ENCODE data around the gene KRT15.

The KRT15 gene

DNA sequence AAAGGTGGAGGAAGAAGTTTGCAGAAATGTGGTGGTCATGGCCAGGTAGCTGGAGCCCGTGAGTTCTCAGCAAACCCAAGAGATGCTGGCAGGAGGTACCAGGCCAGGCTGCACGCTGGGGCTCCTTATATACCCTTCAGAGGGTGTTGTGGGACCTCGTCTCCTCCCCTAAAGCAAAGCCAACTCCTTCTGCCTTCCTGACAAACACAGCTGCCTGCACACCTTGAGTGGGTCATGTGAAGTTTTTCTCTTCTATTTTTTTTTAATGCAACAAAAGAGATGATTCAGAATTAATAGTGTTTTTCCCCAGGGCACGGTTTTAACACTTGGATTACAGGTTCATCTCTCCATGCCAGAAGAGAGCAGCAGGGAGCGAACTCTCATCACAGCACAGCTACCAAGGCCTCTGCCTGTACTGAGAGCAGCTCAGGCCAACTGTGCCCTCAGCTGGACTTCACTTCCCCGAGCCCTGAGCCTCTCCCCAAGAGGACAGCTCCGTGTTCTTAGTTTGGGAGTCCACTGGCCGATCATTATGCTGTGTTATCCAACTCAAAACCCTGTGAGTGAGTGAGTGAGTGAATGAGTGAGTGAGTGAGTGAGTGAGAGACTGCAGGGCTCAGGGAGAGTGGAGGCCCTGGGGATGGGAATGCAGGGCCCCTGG, at the start of gene KRT15:
TSS of gene KRT15 (minus strand) at position 102 of the 661 bp plus-strand sequence. CDS start at position 39, 63 bp downstream.
- Histone ChIP-seq H3K36me3 (ENCODE audit: control insufficient read depth, insufficient read depth, low read length) (peaks cover 15% of the 10 kb centered on the region), H3K9ac (ENCODE audit: low read depth, low read length) (no peak within 1 kb of the TSS), H3K4me3 (ENCODE audit: low read depth, low read length) (no peak within 1 kb of the TSS), H3K27me3 (ENCODE audit: control insufficient read depth, insufficient read depth, low read length) (no peaks in the 10 kb centered on the region), H3K4me1 (ENCODE audit: control insufficient read depth, insufficient read depth, low read length) (peaks cover 15% of the 10 kb centered on the region), H3K27ac (ENCODE audit: low read depth, low read length) (no peak within 1 kb of the TSS), H3K9me3 (ENCODE audit: control insufficient read depth, insufficient read depth, low read length) (no peaks in the 10 kb centered on the region)

- no peak overlapping the region for H3K27ac ChIP-seq (ENCODE audit: low read depth, low read length)
- H3K4me3 ChIP-seq (ENCODE audit: low read depth, low read length): no peak overlapping the region
- no peaks in the 10 kb centered on the region for H3K4me1 ChIP-seq (ENCODE audit: control insufficient read depth, insufficient read depth, low read length)
- no peaks in the 10 kb centered on the region; the same call in 1 of the 2 replicates for H3K27me3 ChIP-seq (ENCODE audit: control insufficient read depth, insufficient read depth, low read length)
- no peaks in the 10 kb centered on the region for H3K9me3 ChIP-seq (ENCODE audit: control insufficient read depth, insufficient read depth, low read length)
- H3K9ac ChIP-seq (ENCODE audit: low read depth, low read length): no peak overlapping the region
- no peaks in the 10 kb centered on the region for H3K36me3 ChIP-seq (ENCODE audit: control insufficient read depth, insufficient read depth, low read length)
These were observed 48.6 kb upstream of the KRT15 start for GRCh38 chr17:41567317-41567716.

DNA sequence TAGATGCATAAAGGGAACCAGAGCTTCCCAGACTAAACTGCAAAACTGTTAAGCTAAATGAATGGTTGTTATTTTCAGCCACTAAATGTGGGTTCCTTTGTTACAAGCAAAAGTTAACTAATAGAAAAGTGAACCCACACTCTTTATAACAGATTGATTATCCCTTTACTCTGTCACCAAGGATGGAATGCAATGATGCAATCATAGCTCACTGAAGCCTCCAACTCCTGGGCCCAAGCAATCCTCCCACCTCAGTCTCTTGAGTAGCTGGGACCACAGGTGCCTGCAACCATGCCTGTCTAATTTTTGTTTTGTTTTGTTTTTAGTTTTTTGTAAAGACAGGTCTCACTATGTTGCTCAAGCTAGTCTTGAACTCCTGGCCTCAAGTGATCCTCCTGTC, 46.6 kb upstream of the KRT15 start:
- Histone ChIP-seq H3K27ac (ENCODE audit: low read depth, low read length) (no peak overlapping the region), H3K9ac (ENCODE audit: low read depth, low read length) (no peak overlapping the region), H3K4me3 (ENCODE audit: low read depth, low read length) (no peak overlapping the region), H3K4me1 (ENCODE audit: control insufficient read depth, insufficient read depth, low read length) (no peaks in the 10 kb centered on the region), H3K27me3 (ENCODE audit: control insufficient read depth, insufficient read depth, low read length) (no peaks in the 10 kb centered on the region; the same call in 1 of the 2 replicates), H3K9me3 (ENCODE audit: control insufficient read depth, insufficient read depth, low read length) (no peaks in the 10 kb centered on the region), H3K36me3 (ENCODE audit: control insufficient read depth, insufficient read depth, low read length) (no peaks in the 10 kb centered on the region)

DNA sequence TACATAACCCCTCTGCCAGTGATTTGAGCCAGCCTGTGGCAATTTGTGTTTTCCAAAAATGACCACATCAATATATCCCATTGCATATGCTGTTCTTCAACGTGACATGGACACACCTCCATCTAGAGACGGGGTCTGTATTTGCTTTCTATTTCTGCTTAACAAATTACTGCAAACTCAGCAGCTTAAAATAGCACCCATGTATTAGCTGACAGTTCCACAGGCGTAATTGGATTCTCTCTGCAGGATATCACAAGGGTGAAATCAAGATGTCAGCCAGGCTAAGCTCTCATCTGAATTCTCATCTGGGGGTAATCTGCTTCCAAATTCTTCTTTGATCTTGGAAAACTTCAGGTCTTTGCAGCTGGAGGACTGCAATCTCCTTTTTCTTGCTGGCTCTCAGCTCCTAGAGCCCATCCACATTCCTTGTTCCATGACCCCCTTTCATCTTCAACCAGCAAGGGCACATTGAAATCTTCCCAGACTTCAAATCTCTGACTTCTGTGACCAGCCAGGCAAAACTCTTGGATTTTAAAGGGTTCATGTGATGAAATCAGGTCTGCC, 45.0 kb upstream of the KRT15 start:
- no peaks in the 10 kb centered on the region for H3K9me3 ChIP-seq (ENCODE audit: control insufficient read depth, insufficient read depth, low read length)
- H3K36me3 ChIP-seq (ENCODE audit: control insufficient read depth, insufficient read depth, low read length): no peaks in the 10 kb centered on the region
- no peaks in the 10 kb centered on the region for H3K4me1 ChIP-seq (ENCODE audit: control insufficient read depth, insufficient read depth, low read length)
- H3K9ac ChIP-seq (ENCODE audit: low read depth, low read length): no peak overlapping the region
- no peaks in the 10 kb centered on the region; the same call in 1 of the 2 replicates for H3K27me3 ChIP-seq (ENCODE audit: control insufficient read depth, insufficient read depth, low read length)
- H3K4me3 ChIP-seq (ENCODE audit: low read depth, low read length): no peak overlapping the region
- H3K27ac ChIP-seq (ENCODE audit: low read depth, low read length): no peak overlapping the region

- H3K9me3 ChIP-seq (ENCODE audit: control insufficient read depth, insufficient read depth, low read length): no peaks in the 10 kb centered on the region
- H3K27me3 ChIP-seq (ENCODE audit: control insufficient read depth, insufficient read depth, low read length): no peaks in the 10 kb centered on the region; the same call in 1 of the 2 replicates
- no peaks in the 10 kb centered on the region for H3K4me1 ChIP-seq (ENCODE audit: control insufficient read depth, insufficient read depth, low read length)
- no peak overlapping the region for H3K9ac ChIP-seq (ENCODE audit: low read depth, low read length)
- no peaks in the 10 kb centered on the region for H3K36me3 ChIP-seq (ENCODE audit: control insufficient read depth, insufficient read depth, low read length)
- H3K27ac ChIP-seq (ENCODE audit: low read depth, low read length): no peak overlapping the region
- no peak overlapping the region for H3K4me3 ChIP-seq (ENCODE audit: low read depth, low read length)
These were observed 42.9 kb upstream of the KRT15 start for GRCh38 chr17:41561554-41561953.

DNA sequence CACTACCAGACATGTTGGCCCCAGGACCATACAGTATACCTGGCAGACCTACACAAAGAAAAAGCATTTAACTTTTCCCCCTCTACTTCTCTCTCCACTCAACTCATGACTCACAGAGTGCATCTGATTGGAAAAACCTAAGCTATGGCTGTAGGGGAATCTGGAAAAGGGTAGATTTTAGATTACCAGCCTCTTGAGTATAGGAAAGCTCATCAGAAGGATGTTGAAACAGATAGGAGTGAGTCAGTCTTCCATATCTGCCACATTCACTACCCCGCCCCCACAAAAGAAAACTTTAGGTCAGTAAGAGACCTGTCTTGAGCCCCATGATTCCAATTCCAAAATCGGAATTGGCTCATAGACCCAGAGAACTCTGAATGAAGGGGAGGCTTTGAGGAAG, 40.9 kb upstream of the KRT15 start:
- H3K36me3 ChIP-seq (ENCODE audit: control insufficient read depth, insufficient read depth, low read length): no peaks in the 10 kb centered on the region
- no peak overlapping the region for H3K27ac ChIP-seq (ENCODE audit: low read depth, low read length)
- H3K9me3 ChIP-seq (ENCODE audit: control insufficient read depth, insufficient read depth, low read length): no peaks in the 10 kb centered on the region
- no peak overlapping the region for H3K9ac ChIP-seq (ENCODE audit: low read depth, low read length)
- no peak overlapping the region for H3K4me3 ChIP-seq (ENCODE audit: low read depth, low read length)
- no peaks in the 10 kb centered on the region; the same call in 1 of the 2 replicates for H3K27me3 ChIP-seq (ENCODE audit: control insufficient read depth, insufficient read depth, low read length)
- no peaks in the 10 kb centered on the region for H3K4me1 ChIP-seq (ENCODE audit: control insufficient read depth, insufficient read depth, low read length)

- no peak overlapping the region for H3K27ac ChIP-seq (ENCODE audit: low read depth, low read length)
- no peak overlapping the region for H3K9ac ChIP-seq (ENCODE audit: low read depth, low read length)
- H3K36me3 ChIP-seq (ENCODE audit: control insufficient read depth, insufficient read depth, low read length): no peaks in the 10 kb centered on the region
- peaks cover 8% of the 10 kb centered on the region for H3K4me1 ChIP-seq (ENCODE audit: control insufficient read depth, insufficient read depth, low read length)
- no peaks in the 10 kb centered on the region; the same call in 1 of the 2 replicates for H3K27me3 ChIP-seq (ENCODE audit: control insufficient read depth, insufficient read depth, low read length)
- no peak overlapping the region for H3K4me3 ChIP-seq (ENCODE audit: low read depth, low read length)
- H3K9me3 ChIP-seq (ENCODE audit: control insufficient read depth, insufficient read depth, low read length): no peaks in the 10 kb centered on the region
These were observed 38.2 kb upstream of the KRT15 start for GRCh38 chr17:41556931-41557330.

DNA sequence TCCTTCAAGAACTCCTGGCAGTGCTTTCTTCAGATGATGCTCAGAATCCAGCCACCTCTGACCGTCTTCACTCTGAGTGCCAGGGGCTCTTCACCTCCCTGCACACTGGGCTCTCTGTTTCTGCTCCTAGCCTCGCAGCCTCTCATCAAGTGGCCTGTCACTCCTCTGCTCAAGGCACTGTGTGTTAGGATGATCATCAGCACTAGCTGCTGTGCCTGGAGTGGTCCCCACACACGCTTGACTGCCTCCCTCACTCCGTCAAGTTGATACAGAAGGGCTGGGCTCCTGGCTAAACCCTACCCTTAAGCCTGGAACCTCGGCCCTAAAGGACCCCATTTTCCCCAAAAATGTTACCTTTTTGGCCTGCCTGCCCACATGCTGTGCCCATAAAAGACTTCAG, 37.6 kb upstream of the KRT15 start:
- Histone ChIP-seq H3K4me3 (ENCODE audit: low read depth, low read length) (no peak overlapping the region), H3K4me1 (ENCODE audit: control insufficient read depth, insufficient read depth, low read length) (peaks cover 8% of the 10 kb centered on the region), H3K36me3 (ENCODE audit: control insufficient read depth, insufficient read depth, low read length) (no peaks in the 10 kb centered on the region), H3K9ac (ENCODE audit: low read depth, low read length) (no peak overlapping the region), H3K9me3 (ENCODE audit: control insufficient read depth, insufficient read depth, low read length) (no peaks in the 10 kb centered on the region), H3K27ac (ENCODE audit: low read depth, low read length) (no peak overlapping the region), H3K27me3 (ENCODE audit: control insufficient read depth, insufficient read depth, low read length) (no peaks in the 10 kb centered on the region; the same call in 1 of the 2 replicates)

DNA sequence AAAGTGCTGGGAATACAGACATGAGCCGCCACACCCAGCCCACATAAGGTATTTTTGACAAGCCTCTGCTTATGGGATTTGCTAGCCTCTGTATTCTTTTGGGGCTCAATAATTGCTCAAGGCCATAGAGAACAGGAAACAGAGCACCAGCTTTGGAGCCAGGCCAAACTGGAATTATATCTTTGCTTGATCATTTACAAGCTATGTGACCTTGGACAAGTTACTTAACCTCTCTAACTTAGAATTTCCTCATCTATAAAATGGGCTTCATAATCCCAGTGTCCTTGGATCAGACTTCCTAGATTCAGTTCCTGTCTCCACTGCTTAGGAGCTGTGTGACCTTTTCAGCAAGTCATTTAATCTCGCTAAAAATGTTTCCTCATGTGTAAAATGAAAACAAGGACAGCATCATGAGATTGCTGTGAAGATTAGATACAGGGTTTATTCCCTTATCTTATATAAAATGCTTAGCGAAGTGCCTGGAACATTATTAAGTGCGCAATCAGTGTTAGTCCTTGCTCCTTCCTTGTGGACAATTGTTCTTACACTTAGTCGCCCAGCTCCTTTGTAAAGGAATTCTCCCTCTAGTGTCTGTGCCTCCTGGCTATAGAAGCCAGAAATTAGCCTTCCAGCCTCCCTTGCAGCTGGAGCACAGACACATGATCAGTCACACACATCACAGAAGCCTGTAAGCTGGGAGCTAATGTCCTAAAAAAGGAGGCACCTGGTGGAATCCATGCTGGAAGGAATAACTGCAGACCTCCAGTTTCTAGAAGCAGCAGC, 36.6 kb upstream of the KRT15 start:
- Histone ChIP-seq H3K27ac (ENCODE audit: low read depth, low read length) (no peak overlapping the region), H3K36me3 (ENCODE audit: control insufficient read depth, insufficient read depth, low read length) (no peaks in the 10 kb centered on the region), H3K4me3 (ENCODE audit: low read depth, low read length) (no peak overlapping the region), H3K9ac (ENCODE audit: low read depth, low read length) (no peak overlapping the region), H3K27me3 (ENCODE audit: control insufficient read depth, insufficient read depth, low read length) (no peaks in the 10 kb centered on the region; the same call in 1 of the 2 replicates), H3K4me1 (ENCODE audit: control insufficient read depth, insufficient read depth, low read length) (peaks cover 8% of the 10 kb centered on the region), H3K9me3 (ENCODE audit: control insufficient read depth, insufficient read depth, low read length) (no peaks in the 10 kb centered on the region)

DNA sequence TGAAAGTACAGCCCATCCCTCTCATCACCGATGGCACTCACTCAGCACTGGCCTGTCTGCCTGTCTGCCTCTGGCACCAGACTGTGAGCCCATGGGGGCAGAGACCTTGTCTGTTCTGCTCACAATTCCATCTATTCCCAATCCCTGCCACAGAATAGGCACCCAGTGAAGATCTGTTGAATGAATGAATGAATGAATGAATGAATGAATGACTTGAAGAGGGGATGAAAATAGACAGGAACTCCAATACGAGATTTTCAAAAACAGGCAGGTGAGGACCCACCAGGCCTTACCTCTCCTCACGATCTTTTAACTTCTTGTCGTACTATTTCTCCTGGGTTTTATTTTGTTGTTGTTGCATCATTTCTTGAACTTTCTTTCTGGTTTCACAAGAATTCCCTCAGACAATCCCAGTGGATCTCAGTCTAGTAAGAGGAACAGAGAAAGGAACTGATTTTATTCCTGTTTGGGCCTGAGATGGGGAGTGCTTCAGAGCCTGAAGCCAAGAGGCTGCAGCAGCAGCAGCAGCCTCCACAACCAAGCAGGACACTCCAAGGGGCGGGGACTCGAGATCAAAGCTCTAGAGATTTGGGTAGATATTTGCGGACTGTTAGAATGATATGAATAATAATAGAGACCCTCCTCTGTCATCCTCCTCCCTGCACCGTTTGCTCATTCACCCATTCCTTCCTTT, 35.4 kb upstream of the KRT15 start:
- H3K27me3 ChIP-seq (ENCODE audit: control insufficient read depth, insufficient read depth, low read length): no peaks in the 10 kb centered on the region; the same call in 1 of the 2 replicates
- no peak overlapping the region for H3K9ac ChIP-seq (ENCODE audit: low read depth, low read length)
- no peak overlapping the region for H3K4me3 ChIP-seq (ENCODE audit: low read depth, low read length)
- H3K36me3 ChIP-seq (ENCODE audit: control insufficient read depth, insufficient read depth, low read length): no peaks in the 10 kb centered on the region
- peaks cover 8% of the 10 kb centered on the region for H3K4me1 ChIP-seq (ENCODE audit: control insufficient read depth, insufficient read depth, low read length)
- H3K27ac ChIP-seq (ENCODE audit: low read depth, low read length): no peak overlapping the region
- no peaks in the 10 kb centered on the region for H3K9me3 ChIP-seq (ENCODE audit: control insufficient read depth, insufficient read depth, low read length)

All from HUES48 (cell line).